ENCODE measurements around the gene SENP2. TPM values are rescaled to one million over a fixed set of nuclear protein-coding genes. Genes with fewer than 3 reads are reported as not detected.
"Not testable (repeated sequence)": the region's sequence is repeated elsewhere in the genome, so short reads cannot be mapped to it uniquely, and the experiment has no call there.

Gene SENP2
- polyA plus RNA-seq, 1 of the 3 experiments (the other 2 are of a cell fraction), result 7.1 TPM

GRCh38 chr3:185555860-185556347 lies 30.2 kb upstream of the SENP2 start:
- Histone ChIP-seq H3F3A (replicated peaks; ENCODE audit: insufficient read depth) (peaks cover 4% of the 10 kb centered on the region), H4K20me1 (ENCODE audit: insufficient read depth) (no peaks in the 10 kb centered on the region), H3K9me3 (no peaks in the 10 kb centered on the region), H3K79me2 (ENCODE audit: insufficient read depth) (no peaks in the 10 kb centered on the region), H3K36me3 (replicated peaks in 1 of 2; ENCODE audit: control insufficient read depth in 1 of 2, insufficient read depth in 2 of 2, low read length in 1 of 2) (no peaks in the 10 kb centered on the region), H3K4me1 (ENCODE audit: control insufficient read depth in 1 of 2, insufficient read depth in 2 of 2, low read depth in 1 of 2, low read length in 1 of 2) (peaks cover 0 to 2% of the 10 kb centered on the region in 2 experiments; a peak in 1 of 4 replicates), H2AFZ (ENCODE audit: low read depth) (no peak overlapping the region), H3K4me3 (ENCODE audit: low read depth in 2 of 2, low read length in 1 of 2) (no peak overlapping the region), H3K27ac (ENCODE audit: low read depth in 2 of 2, low read length in 1 of 2) (no peak overlapping the region), H3K27me3 (ENCODE audit: insufficient read depth) (no peaks in the 10 kb centered on the region), H3K9me2 (no peaks in the 10 kb centered on the region), H3K9ac (no peak overlapping the region), H3K4me2 (no peak overlapping the region)
- 56% methylated on average over 1 of the region's 1 CpG for WGBS (ENCODE audit: low lambda C conversion rate)
- POLR2A ChIA-PET, result no interaction called here
- TF ChIP-seq RCOR1 (IDR thresholded peaks at IDR 0.05; ENCODE audit: low read length), result no peak
- no peak for TF ChIP-seq SIN3A (IDR thresholded peaks at IDR 0.05; ENCODE audit: borderline replicate concordance, low read depth, low read length)
- TF ChIP-seq MXI1 (IDR thresholded peaks at IDR 0.05; ENCODE audit: low read depth, low read length), result no peak
- TF ChIP-seq USF2 (IDR thresholded peaks at IDR 0.05; ENCODE audit: borderline replicate concordance, low read depth, low read length), result no peak
- TF ChIP-seq CHD2 (IDR thresholded peaks at IDR 0.05; ENCODE audit: low read length, partially characterized antibody), result no peak
- no peak for TF ChIP-seq FOXM1 (IDR thresholded peaks at IDR 0.05; ENCODE audit: low read depth)
- no peak for TF ChIP-seq SMC3 (IDR thresholded peaks at IDR 0.05; ENCODE audit: low read depth, low read length)
- TF ChIP-seq GABPA (IDR thresholded peaks at IDR 0.05; ENCODE audit: low read depth), result no peak
- TF ChIP-seq FOXJ3 (CRISPR knock-in tag; IDR thresholded peaks at IDR 0.05), result no peak
- no peak for TF ChIP-seq FOSL2 (IDR thresholded peaks at IDR 0.05; ENCODE audit: borderline replicate concordance, low read depth)
- TF ChIP-seq NFIC (IDR thresholded peaks at IDR 0.05; ENCODE audit: borderline replicate concordance), result no peak
- no peak for TF ChIP-seq ZBTB33 (IDR thresholded peaks at IDR 0.05; ENCODE audit: borderline replicate concordance, low read depth)
- TF ChIP-seq EZH2phosphoT487 (IDR thresholded peaks at IDR 0.05; ENCODE audit: borderline replicate concordance, low read depth), result no peak
- TF ChIP-seq RXRA (IDR thresholded peaks at IDR 0.05; ENCODE audit: borderline replicate concordance, low read depth), result no peak
- no peak for TF ChIP-seq REST (IDR thresholded peaks at IDR 0.05; ENCODE audit: low read depth, low read length)
- TF ChIP-seq MEF2A (IDR thresholded peaks at IDR 0.05; ENCODE audit: borderline replicate concordance, low read depth), result no peak
- no peak for TF ChIP-seq GATA2 (CRISPR knock-in tag; IDR thresholded peaks at IDR 0.05)
- no peak for TF ChIP-seq MAX (IDR thresholded peaks at IDR 0.05; ENCODE audit: low read depth)
- CTCF ChIA-PET, result no interaction called here
- DNase-seq, result no peak

- POLR2A ChIA-PET; H4K20me1 ChIP-seq (ENCODE audit: insufficient read depth): not testable (repeated sequence)
These were observed 29.5 kb upstream of the SENP2 start for GRCh38 chr3:185556640-185557039.

More at GRCh38 chr3:185556640-185557039, 29.5 kb upstream of the SENP2 start:
- not testable (repeated sequence) for H3K4me2 ChIP-seq; H3K9me2 ChIP-seq; H2AFZ ChIP-seq (ENCODE audit: low read depth); H3K9ac ChIP-seq; H3K27me3 ChIP-seq (ENCODE audit: insufficient read depth); H3K36me3 ChIP-seq (replicated peaks in 1 of 2; ENCODE audit: control insufficient read depth in 1 of 2, insufficient read depth in 2 of 2, low read length in 1 of 2); H3K27ac ChIP-seq (ENCODE audit: low read depth in 2 of 2, low read length in 1 of 2); H3K9me3 ChIP-seq; H3K79me2 ChIP-seq (ENCODE audit: insufficient read depth); H3K4me3 ChIP-seq (ENCODE audit: low read depth in 2 of 2, low read length in 1 of 2); DNase-seq; H3F3A ChIP-seq (replicated peaks; ENCODE audit: insufficient read depth); H3K4me1 ChIP-seq (ENCODE audit: control insufficient read depth in 1 of 2, insufficient read depth in 2 of 2, low read depth in 1 of 2, low read length in 1 of 2)
- 77% methylated on average over 6 of the region's 6 CpGs for WGBS (ENCODE audit: low lambda C conversion rate)
- CTCF ChIA-PET, result interaction anchor here (2.8 kb wide), 1 partner anchor 12 kb away, joined by 23 read pairs; no protein-coding TSS in a partner anchor

Measured in SK-N-SH (cell line).